ENCODE measurements around the gene AGPAT1.

DNA sequence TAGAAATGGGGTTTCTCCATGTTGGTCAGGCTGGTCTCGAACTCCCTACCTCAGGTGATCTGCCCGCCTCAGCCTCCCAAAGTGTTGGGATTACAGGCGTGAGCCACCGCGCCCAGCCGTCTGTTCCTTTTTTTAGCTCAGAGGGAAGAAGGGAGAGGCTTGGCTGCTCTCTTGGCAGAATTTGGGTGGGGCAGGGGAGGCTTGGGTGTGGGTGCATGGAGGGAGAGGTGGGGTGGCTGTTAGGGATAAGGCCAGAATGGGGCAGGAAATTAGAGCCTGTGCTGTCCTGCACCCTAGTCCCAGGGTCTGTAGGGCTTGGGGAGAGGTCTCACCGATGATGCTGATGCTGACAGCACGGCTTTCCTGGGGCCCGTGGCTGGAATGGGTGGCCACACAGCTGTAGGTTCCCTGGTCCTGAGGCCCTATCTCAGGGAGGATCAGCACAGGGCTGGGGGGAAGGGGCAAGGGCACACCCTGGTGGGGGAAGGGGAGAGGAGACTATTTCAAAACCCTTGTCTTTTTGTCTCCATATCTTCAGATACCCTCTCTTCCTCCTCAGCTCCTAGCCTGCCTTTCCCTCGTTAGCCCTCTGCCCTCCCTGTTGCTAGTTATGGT lies 6.1 kb upstream of the AGPAT1 start:
- TF ChIP-seq, protein P1, sequence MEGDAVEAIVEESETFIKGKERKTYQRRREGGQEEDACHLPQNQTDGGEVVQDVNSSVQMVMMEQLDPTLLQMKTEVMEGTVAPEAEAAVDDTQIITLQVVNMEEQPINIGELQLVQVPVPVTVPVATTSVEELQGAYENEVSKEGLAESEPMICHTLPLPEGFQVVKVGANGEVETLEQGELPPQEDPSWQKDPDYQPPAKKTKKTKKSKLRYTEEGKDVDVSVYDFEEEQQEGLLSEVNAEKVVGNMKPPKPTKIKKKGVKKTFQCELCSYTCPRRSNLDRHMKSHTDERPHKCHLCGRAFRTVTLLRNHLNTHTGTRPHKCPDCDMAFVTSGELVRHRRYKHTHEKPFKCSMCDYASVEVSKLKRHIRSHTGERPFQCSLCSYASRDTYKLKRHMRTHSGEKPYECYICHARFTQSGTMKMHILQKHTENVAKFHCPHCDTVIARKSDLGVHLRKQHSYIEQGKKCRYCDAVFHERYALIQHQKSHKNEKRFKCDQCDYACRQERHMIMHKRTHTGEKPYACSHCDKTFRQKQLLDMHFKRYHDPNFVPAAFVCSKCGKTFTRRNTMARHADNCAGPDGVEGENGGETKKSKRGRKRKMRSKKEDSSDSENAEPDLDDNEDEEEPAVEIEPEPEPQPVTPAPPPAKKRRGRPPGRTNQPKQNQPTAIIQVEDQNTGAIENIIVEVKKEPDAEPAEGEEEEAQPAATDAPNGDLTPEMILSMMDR (conservative IDR thresholded peaks at IDR 0.05; ENCODE audit: low read depth, low read length), result no peak
- no peak for TF ChIP-seq EZH2 (IDR thresholded peaks at IDR 0.05; ENCODE audit: borderline replicate concordance, low read depth, low read length, poor library complexity, severe bottlenecking)
